ENCODE results near the gene NARF. TPM values are rescaled to one million over a fixed set of nuclear protein-coding genes. Genes with fewer than 3 reads are reported as not detected.

NARF gene
- total RNA-seq, 4 donors from 2014 or later = 47.5 to 69.7 (median 48.7) TPM

GRCh38 chr17:82528484-82529265, 70.1 kb downstream of the NARF start:
- peaks cover 39 to 70% of the 10 kb centered on the region in 2 donors for H3K4me1 ChIP-seq

GRCh38 chr17:82529914-82530300, 71.4 kb downstream of the NARF start:
- Histone ChIP-seq H3K27me3 (no peaks in the 10 kb centered on the region), H3K4me3 (replicated peaks in 1 of 3) (no peak overlapping the region), H3K9me3 (no peaks in the 10 kb centered on the region), H3K36me3 (no peaks in the 10 kb centered on the region), H3K27ac (no peak overlapping the region), H3K4me1 (peaks cover 40 to 76% of the 10 kb centered on the region in 2 donors)
- DNase-seq = no peak
- 83 to 89% methylated on average over 9 of the region's 9 CpGs for WGBS, 2 donors
- intact Hi-C loops (cut with DNase I) = no loop called here
- TF ChIP-seq POLR2A (IDR thresholded peaks at IDR 0.05) (no peak), CTCF (IDR thresholded peaks at IDR 0.05) (no peak)

More at GRCh38 chr17:82528484-82529265, 70.1 kb downstream of the NARF start:
- Histone ChIP-seq H3K4me3 (replicated peaks in 1 of 3) (no peak overlapping the region), H3K27ac (peak overlapping the region; percentile 29 to 72 (median 63)), H3K9me3 (no peaks in the 10 kb centered on the region), H3K27me3 (no peaks in the 10 kb centered on the region), H3K36me3 (no peaks in the 10 kb centered on the region)
- intact Hi-C loops (cut with DNase I) = no loop called here
- peak; percentile 78 to 88 for DNase-seq
- WGBS, 2 donors = 32 to 34% methylated on average over 17 of the region's 17 CpGs
- TF ChIP-seq POLR2A (IDR thresholded peaks at IDR 0.05) (no peak), CTCF (IDR thresholded peaks at IDR 0.05) (peak in 5 of 6 experiments; percentile 24 to 78 (median 61))

GRCh38 chr17:82531431-82531881, 72.9 kb downstream of the NARF start:
- Histone ChIP-seq H3K4me1 (peaks cover 44 to 76% of the 10 kb centered on the region in 2 donors), H3K27ac (peak overlapping the region in 2 of 3 donors; percentile 22 to 39), H3K36me3 (no peaks in the 10 kb centered on the region)

GRCh38 chr17:82534401-82534812, 75.9 kb downstream of the NARF start:
- H3K9me3 ChIP-seq = no peaks in the 10 kb centered on the region
- H3K4me3 ChIP-seq (replicated peaks in 1 of 3) = no peak overlapping the region
- peaks cover 47 to 92% of the 10 kb centered on the region in 2 donors for H3K4me1 ChIP-seq
- intact Hi-C loops (cut with DNase I) = no loop called here
- no peaks in the 10 kb centered on the region for H3K36me3 ChIP-seq
- no peak for DNase-seq
- WGBS, 2 donors = 51 to 58% methylated on average over 6 to 7 of the region's 7 CpGs
- peak overlapping the region in 2 of 3 donors; percentile 96 to 99 for H3K27ac ChIP-seq
- TF ChIP-seq POLR2A (IDR thresholded peaks at IDR 0.05) (no peak), CTCF (IDR thresholded peaks at IDR 0.05) (no peak)
- no peaks in the 10 kb centered on the region for H3K27me3 ChIP-seq

More at GRCh38 chr17:82531431-82531881, 72.9 kb downstream of the NARF start:
- WGBS, 2 donors = 77 to 80% methylated on average over 7 of the region's 7 CpGs
- no peak for DNase-seq
- Histone ChIP-seq H3K27me3 (no peaks in the 10 kb centered on the region), H3K9me3 (no peaks in the 10 kb centered on the region), H3K4me3 (replicated peaks in 1 of 3) (no peak overlapping the region)
- intact Hi-C loops (cut with DNase I) = no loop called here
- TF ChIP-seq POLR2A (IDR thresholded peaks at IDR 0.05) (no peak), CTCF (IDR thresholded peaks at IDR 0.05) (no peak)
